Measurements from ENCODE around the gene GATA3.
A peak's percentile ranks its signal among the peaks of the same experiment; 100 is the strongest.

Gene GATA3

GRCh38 chr10:8052341-8052955 lies 2.0 kb upstream of the GATA3 start:
- no peak for DNase-seq (ENCODE audit: low read depth)
- TF ChIP-seq CTCF (IDR thresholded peaks at IDR 0.05; ENCODE audit: insufficient read depth, low read depth, low read length, missing control alignments) = no peak
- H3K4me3 ChIP-seq (ENCODE audit: low read depth, low read length) = no peak overlapping the region

- no peak for DNase-seq (ENCODE audit: low read depth)
- TF ChIP-seq CTCF (IDR thresholded peaks at IDR 0.05; ENCODE audit: insufficient read depth, low read depth, low read length, missing control alignments) = no peak
- H3K4me3 ChIP-seq (ENCODE audit: low read depth, low read length) = no peak overlapping the region
Measured at GRCh38 chr10:8052956-8053445, 1.5 kb upstream of the GATA3 start.

- DNase-seq (ENCODE audit: low read depth) = peak; percentile 81
- peak overlapping the region; percentile 41 for H3K4me3 ChIP-seq (ENCODE audit: low read depth, low read length)
- TF ChIP-seq CTCF (IDR thresholded peaks at IDR 0.05; ENCODE audit: insufficient read depth, low read depth, low read length, missing control alignments) = peak; percentile 62
Measured at GRCh38 chr10:8053446-8054243, 843 bp upstream of the GATA3 start.

GRCh38 chr10:8054244-8054493 lies 319 bp upstream of the GATA3 start:
- DNase-seq (ENCODE audit: low read depth) = no peak
- H3K4me3 ChIP-seq (ENCODE audit: low read depth, low read length) = peak overlapping the region; percentile 41
- TF ChIP-seq CTCF (IDR thresholded peaks at IDR 0.05; ENCODE audit: insufficient read depth, low read depth, low read length, missing control alignments) = no peak

- no peak overlapping the region for H3K4me3 ChIP-seq (ENCODE audit: low read depth, low read length)
- no peak for DNase-seq (ENCODE audit: low read depth)
- TF ChIP-seq CTCF (IDR thresholded peaks at IDR 0.05; ENCODE audit: insufficient read depth, low read depth, low read length, missing control alignments) = no peak
Measured at GRCh38 chr10:8055420-8056349, 1.2 kb downstream of the GATA3 start.

- TF ChIP-seq CTCF (IDR thresholded peaks at IDR 0.05; ENCODE audit: insufficient read depth, low read depth, low read length, missing control alignments) = no peak
- H3K4me3 ChIP-seq (ENCODE audit: low read depth, low read length) = no peak overlapping the region
- DNase-seq (ENCODE audit: low read depth) = no peak
Measured at GRCh38 chr10:8056378-8056777, 1.9 kb downstream of the GATA3 start.
